GM19023 (cell line): Measurements from ENCODE around the gene ODAD4.
A peak's percentile ranks its signal among the peaks of the same experiment; 100 is the strongest.
"Not testable (repeated sequence)": the region's sequence is repeated elsewhere in the genome, so short reads cannot be mapped to it uniquely, and the experiment has no call there.

Source experiments
- ATAC-seq: cut with Tn5 transposase; IDR thresholded peaks from one replicate; pipeline ENCODE4 v1.9.1; 2021; ENCODE audit warnings: mild to moderate bottlenecking, moderate library complexity; ENCODE audit not compliant: unreplicated experiment

Gene ODAD4

DNA sequence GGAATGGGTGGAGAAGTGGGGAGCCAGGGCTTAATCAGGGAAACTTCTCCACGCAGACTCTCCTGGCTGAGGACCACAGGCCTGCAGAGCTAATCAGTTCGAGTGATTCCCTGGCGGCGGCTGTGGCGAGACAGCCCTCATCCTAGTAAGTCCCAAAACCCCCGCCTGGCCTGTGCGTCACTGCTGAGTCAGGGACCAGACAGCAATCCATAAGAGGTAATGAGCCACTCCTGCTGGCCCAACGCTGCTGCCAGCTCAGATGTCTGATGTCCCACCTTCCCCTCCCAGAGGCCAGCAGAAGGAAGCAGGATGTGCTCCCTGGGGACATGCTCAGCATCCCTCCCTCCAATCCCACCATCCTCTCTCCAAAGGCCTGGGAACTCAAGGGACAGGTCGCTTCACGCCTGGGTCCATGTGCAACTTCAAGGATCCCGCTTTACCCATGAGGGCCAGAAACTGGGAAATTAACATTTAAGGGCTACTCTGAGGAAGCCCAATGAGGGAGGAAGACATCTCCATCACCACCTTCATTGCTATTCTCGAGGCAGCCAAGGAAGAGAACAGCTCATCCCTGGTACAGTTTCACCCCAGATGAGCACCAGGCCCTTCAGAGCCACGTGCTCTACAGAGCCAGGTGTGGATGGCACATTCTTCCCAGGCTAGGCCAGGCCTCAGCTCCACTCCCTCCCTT is 19.6 kb upstream of the ODAD4 start:
- no peak for ATAC-seq

DNA sequence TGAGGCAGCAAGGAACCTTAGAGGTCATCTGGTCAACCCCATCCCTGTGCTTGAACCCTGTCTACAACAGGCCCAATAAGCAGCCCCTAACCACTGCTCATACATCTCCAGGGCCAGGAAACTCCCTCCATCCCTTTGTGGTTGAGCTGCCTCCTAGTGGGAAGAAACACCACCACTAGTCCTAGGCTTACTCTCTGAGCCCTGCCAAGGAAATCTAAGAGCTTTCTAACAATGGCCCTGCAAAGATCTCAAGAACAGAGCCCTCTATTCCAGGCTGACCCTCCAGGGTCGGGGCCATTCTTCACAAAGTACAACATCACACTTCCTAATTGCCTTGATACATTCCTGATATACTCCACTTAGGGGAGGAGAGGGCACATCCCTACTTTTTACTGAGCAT is 17.5 kb upstream of the ODAD4 start:
- no peak for ATAC-seq

DNA sequence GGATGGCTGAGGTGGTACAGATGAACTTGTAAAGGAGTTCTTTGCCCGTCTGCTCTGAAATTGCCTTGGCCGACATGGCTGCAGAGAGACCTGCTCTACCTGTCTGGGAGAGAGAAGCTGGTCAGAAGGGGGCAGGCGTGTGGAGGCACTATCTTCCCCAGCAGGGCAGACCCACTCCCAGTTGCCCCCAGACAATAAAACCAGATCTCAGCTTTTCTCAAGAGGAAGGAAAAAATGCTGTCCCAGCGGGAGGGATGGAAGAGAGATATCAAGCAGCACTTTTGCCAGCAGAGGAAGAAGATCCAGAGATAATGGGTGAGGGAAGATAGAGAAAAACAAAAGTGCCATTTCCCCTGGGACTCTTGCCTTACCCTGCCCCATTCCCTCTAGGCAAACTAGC is 16.6 kb upstream of the ODAD4 start:
- ATAC-seq, result no peak

DNA sequence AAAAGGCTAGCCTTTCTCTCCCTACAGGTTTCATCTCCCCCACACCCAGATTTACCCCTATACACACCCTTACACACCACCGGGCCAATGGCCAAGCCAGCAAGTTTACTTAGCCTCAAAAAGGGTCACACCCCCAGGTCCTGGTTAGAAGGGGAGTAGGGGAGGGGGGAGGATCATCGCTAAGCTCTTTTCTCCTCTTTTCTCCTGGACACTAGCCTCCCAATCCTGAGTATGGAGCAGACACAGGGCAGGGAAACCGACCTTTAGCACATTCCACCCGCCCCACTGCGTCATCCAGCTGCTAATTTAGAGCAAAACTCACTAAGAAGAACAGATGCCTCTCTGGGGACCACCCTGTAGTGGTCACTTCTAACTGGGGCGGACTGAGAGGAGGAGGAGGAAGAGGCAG is 16.1 kb upstream of the ODAD4 start:
- ATAC-seq, result no peak

DNA sequence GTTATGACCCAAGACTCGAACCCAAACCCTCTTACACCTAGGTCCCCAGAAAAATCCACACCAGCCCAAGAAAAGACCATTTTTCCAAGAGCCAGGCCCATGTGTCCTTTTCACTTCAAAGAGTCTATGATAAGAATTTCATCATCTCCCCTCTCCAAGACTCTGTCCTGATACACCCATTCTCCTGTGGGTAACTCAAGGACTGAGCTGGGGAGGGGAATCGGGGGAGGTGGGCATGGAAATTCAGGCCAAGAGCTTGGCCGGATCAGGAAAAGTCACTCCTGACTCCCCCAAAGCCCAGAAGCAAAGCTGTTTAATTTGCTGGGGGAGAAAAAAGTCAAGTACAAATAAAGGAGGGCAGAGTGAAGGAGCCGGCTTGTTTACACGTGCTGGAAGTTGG is 15.4 kb upstream of the ODAD4 start:
- no peak for ATAC-seq

DNA sequence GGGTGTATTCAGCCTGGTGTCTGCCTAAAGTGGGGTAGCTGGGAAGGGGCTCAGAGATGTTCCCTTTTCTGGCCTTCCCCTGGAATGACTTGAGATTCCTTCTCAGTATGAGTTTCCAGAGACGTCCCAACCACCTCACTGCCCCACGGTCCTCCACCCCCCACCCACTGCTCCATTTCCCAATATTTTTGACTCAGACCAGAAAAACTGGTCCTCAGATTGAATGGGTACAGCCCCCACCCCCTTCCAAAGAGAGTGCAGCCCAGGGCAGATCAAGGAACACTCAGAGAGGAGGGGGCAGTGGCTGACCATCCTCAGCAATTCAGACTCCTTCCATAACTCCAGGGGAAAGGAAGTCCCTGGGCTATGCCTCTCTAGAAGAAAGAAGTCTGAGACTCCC is 14.9 kb upstream of the ODAD4 start:
- ATAC-seq, result no peak

DNA sequence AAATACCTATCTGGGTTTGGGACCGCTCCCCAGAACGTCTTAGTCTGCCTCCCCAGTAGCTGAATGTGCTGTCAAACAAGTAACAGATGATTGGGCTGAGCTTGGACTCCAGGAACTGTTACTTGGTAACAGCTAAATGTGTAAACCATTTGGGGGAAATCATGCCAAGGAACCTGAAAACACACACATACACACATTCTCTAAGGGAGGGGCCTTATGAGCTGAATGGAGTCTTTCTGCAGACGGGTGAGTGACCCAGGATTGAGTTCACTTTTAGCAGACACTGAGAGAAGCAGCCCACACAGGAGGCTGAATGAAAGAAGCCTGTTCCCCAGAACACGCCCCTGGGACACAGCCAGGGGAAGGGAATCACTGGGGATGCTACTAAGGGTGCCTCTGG is 13.2 kb upstream of the ODAD4 start:
- no peak for ATAC-seq

DNA sequence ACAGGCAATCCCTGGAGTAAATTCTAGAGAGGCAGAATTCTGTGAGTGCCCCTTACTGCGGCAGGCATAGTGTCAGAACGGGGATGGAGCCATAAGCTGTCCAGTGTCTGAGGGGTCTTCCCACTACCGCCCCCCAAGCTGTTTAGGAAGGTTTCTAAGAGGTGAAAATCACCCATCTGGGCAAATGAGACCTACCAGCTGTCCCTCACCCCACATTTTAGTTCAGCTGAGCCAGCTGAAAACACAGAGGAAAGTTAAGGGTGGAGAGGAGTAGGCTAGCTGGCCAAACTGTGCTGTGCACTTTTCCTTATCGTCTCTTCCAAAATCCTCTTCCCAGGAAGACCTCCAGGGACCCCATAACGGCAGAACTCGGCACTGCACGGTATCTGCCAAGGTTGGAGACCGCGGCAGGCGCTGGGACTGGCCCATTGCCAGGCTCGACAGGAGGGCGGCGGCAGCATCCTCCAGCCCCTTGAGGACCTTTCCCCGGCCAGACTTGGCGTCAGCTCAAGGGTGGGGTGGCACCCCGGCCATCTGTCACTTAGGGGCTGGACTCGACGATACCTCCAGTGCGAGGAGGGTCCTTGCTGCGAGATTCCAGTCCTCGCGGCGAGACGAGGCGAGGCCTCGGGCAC is 12.6 kb upstream of the ODAD4 start:
- no peak for ATAC-seq

DNA sequence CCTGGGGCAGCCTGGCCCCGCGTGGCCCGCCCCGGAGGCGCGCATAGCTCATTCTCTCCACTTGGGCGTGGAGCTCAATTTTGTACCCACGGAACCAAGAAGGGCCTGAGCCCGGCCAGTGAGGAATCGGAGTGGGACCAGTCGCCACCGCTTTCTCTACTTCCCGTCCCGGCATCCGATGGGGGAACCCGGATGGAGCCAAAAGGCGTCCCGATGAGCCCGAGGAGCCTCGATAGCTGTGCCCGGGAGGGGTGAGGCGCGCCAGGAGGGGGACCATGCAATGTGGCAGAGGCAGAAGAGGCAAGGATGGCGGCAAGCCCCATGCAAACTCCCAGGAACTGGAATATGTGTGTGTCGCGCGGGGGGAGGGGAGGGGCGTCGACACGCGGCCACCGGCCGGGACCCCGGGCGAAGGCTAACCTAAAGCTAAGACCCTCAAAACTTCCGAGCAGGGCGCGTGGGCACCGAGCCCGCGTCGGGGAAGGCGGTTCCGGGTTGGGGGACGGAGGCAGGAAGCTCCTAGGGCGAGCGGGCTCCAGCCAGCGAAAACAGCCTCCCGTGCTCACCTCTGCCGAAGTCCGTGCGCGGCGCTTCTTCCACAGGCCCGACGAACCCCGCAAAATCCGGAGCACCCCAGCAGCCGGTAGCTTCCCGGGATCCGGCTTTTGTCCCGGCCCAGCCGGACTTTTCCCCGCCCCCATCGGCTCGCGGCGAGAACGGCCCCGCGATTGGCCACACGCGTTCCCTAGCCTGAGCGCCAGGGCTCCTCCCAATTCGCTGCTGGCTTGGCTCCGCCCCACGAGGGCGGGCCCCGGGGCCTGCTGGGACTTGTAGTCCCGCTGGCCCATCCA is 11.9 kb upstream of the ODAD4 start, which contains the start of gene ACLY:
Gene ACLY (minus strand): TSS at position 638 of the 851 bp plus-strand sequence. CDS start 5,078 bp downstream, outside the sequence.
- peak; percentile 82 for ATAC-seq

DNA sequence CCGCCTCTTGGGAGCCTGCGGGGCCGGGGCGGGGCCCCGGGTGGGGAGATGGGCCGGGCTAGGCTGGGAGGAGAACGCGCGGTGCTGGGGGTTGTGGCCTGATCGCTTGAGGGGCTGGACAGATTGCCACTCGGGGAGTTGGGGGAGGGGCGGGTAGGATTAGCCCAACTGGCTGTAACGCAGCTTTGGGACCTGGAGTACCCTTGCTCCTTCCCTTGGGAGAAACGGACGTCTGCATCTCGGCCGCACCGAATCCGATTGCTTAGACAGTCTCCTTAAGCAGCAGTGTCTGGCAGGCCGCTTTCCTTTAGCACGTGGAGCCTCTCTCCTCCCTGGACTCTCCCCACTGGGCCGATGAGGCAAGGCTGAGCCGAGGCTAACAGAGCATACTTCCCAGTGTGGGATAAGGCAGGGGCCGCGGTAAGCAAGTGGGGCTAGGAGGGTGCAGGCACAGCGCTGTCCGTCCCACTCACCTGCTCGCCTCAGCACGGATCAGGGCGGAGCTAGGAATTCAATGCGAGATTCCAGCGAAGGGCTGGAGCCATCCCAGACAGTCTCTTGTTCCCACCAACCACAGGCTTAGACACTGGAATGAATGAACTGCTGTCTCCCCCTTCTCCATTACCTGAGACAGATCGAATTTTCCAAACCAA is 11.1 kb upstream of the ODAD4 start:
- no peak for ATAC-seq

DNA sequence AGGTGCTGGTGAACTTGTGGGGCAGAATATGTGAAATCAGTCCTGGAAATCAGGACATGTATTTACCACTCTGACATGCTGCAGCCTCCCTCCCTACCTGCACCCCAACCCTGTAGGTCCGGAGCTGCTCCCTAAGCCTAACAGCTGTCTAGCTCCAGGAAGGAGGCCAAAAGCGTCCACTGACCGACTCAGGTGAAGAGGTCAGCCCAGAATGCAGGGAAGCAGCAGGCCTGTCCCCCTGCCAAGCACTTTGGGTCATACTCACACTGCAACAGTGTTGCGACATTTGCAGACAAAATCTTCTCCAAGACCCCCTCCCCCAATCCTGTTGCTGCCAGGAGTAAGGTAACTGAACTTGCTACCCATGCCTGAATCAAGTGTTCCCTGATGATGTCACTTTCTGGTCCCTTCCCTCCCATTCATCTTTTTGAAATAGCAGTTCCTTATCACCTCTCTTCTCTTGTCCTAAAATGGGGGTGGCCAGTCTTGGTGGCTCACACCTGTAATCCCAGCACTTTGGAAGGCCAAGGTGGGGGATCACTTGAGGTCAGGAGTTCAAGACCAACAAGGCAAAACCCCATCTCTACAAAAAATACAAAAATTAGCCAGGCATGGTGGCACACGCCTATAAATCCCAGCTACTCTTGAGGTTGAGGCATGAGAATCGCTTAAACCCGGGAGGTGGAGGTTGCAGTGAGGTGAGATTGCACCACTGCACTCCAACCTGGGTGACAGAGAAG is 10.4 kb upstream of the ODAD4 start:
- no peak for ATAC-seq

DNA sequence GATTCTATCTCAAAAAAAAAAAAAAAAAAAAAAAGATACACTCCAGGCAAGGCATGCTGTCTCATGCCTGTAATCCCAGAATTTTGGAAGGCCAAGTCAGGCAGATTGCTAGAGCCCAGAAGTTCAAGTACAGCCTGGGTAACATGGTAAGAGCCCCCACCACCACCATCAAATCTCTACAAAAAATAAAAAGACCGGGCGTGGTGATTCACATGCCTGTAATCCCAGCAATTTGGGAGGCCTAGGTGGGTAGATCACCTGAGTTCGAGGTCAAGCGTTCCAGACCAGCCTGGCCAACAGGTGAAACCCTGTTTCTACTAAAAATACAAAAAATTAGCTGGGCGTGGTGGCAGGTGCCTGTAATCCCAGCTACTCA is 9.8 kb upstream of the ODAD4 start:
- ATAC-seq, result no peak

DNA sequence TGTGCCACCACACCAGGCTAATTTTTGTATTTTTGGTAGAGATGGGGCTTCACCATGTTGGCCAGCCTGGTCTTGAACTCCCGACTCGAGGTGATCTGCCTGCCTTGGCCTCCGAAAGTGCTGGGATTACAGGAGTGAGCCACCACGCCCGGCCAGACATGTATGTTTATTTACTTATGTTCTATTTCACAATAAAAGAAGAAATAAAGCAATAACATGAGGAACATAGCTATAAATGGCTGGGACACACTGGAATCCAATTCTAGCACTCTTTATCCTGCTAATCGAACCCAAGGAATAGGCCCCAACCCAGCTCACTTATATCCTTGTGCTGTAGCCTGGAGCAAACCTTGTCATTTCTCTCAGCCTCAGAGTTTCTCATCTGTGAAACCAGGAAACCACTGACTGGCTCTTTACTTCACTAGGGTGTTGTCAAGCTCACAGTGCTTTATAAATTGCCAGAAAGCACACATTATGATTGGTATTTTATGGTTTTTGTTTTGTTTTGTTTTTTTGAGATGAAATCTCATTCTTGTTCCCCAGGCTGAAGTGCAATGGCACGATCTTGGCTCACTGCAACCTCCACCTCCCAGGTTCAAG is 4.3 kb upstream of the ODAD4 start:
- no peak for ATAC-seq

DNA sequence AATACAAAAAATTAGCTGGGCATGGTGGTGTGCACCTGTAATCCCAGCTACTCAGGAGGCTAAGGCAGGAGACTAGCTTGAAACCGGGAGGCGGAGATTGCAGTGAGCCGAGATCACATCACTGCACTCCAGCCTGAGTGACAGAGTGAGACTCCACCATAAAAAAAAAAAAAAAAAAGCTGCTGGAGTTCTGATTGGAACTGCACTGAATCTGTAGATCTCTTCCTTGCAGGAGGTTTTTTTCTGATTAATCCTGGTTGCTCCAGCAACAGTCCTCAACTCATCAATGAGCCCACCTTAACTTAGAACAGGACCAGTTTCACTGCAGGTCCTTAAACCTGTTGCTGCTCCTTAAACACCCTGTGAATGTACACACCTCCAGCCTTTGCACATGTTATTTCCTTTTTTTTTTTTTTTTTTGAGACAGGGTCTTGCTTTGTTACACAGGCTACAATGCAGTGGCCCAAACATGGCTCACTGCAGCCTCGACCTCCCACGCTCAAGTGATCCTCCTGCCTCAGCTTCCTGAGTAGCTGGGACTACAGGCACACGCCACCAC is 1.6 kb upstream of the ODAD4 start:
- no peak for ATAC-seq

DNA sequence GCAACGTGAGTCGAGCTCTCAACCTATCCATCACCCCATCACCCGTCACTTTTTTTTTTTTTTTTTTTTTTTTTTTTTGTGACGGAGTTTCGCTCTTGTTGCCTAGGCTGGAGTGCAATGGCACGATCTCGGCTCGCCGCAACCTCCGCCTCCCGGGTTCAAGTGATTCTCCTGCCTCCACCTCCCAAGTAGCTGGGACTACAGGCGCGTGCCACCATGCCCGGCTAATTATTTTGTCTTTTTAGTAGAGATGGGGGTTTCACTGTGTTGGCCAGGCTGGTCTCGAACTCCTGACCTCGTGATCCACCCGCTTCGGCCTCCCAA is 378 bp downstream of the ODAD4 start:
- ATAC-seq, result peak; percentile 33

DNA sequence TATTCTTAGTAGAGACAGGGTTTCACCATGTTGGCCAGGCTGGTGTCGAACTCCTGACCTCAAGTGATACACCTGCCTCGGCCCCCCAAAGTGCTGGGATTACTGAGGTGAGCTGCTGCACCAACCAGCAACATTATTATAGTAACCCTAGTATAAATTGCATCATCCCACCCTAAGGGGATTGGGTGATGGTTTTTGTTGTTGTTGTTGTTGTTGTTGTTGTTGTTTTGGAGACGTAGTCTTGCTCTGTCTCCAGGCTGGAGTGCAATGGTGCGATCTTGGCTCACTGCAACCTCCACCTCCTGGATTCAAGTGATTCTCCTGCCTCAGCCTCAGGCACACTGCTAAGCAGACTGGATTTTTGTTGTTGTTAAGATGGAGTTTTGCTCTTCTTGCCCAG is 1.3 kb downstream of the ODAD4 start:
- ATAC-seq, result not testable (repeated sequence)

DNA sequence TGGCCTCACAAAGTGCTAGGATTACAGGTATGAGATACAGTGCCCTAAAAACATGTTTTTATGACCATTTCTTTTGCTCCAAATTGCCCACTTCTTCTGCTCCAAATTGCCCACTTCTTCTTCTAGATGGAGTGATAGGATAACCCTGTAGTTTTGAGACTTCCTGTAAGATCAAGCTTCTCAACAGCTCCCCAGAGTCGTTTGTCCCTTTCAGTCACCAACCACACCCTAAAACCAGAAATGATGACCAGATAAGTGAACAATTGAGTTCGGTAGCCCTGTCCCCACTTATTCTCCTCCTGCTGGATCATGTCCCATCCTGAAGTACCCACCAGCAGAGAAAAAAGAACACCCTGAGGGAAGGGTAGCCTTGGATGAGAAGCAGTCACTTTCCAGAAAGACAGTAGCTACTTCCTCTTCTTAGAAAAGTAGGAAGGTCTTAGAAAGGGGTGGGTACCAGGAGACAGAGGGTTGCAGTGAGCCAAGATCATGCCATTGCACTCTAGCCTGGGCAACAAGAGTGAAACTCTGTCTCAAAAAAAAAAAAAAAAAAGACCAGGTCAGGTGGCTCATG is 2.5 kb downstream of the ODAD4 start:
- no peak for ATAC-seq

DNA sequence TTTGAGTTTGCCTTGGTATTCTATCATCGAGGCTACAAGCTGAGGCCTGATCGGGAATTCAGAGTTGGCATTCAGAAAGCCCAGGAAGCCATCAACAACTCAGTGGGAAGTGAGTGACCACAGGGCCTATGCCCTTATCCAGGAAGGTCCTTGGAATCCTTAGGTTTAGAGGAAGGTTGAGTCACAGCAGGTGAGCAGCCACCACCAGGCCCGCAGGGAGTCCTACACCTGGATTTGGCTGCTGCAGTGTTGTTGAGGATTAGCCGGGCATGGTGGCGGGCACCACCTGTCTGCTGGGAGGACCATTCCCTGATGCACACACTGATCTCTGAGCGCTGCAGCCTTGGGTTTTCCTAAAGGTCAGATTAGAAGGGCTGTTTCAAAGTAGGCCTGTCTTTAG is 5.2 kb downstream of the ODAD4 start:
- no peak for ATAC-seq

DNA sequence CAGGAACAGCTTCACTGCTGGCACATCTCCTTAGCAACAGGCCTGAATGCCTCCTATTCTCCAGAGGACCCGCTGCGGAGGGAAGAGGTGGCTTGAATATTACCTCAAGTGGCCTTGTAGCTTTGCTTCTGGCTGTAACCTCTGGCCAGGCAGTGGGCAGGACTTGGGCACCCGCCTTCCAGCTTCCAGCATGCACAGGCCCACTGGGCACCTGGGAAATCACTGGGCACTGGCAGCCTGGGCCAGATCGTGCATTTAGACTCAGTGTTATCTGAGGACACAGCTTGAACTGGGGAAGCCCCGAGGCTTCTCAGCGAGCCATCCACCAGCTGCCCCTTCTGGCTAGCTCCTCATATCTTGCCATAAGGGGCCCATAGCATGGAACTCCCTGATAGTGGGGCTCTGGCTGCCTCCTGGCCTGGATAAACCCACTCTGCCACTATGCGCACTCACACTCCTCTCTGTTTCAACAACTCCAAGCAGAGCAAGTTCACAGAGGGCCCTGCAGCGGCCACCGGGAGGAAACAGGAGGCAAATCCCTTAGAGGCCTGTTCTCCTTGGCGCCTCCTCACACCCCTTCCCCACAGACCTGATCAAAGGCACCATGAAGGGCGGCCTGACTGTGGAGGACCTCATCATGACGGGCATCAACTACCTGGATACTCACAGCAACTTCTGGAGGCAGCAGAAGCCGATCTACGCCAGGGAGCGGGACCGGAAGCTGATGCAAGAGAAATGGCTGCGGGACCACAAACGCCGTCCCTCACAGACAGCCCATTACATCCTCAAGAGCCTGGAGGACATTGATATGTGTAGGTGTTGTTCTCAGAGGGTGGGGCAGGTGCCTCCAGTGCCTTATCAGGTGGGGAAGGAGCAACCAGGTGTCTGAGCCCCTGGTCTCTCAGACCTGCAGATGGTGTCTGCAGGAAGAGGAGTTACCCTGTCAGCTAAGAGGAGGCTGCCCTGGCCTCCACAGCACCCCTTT is 7.8 kb downstream of the ODAD4 start:
- no peak for ATAC-seq
